ENCODE measurements around the gene CADPS2.

CADPS2 gene

DNA sequence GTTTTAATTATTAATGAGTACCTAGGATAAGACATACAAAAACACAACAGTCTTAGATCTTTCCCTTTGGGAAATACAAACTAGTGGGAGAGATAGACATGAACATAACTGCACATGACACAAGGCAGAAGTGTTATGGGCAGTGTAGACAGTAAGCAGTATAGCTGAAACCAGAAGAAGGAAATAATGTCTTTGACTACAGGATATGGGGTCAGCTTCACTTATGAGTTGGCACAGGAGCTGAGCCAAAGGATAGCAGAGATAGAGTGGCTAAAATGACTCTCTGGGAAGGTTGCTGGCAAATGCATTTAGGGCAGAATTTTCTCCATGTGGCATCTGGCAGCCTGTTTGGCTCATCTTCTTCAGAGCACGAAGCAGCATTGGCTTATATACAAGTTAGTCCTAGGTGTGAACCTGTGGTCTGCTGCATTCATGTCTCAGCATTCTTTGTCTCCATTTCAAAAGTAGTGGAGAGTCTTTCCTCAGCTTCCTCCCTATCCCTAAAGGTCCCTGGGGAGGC lies 521.4 kb downstream of the CADPS2 start:
- ATAC-seq (replicated peaks) (no peak), DNase-seq (no peak)
- no peak overlapping the region for H3K4me3 Mint-ChIP-seq
- H3K36me3 Mint-ChIP-seq (ENCODE audit: insufficient read depth): no peaks in the 10 kb centered on the region
- H3K9me3 Mint-ChIP-seq: peaks cover 7 to 18% of the 10 kb centered on the region in 2 donors
- H3K27me3 Mint-ChIP-seq: no peaks in the 10 kb centered on the region
- no peak overlapping the region for H3K27ac Mint-ChIP-seq
- no peaks in the 10 kb centered on the region for H3K4me1 Mint-ChIP-seq (ENCODE audit: low read depth in 2 of 2)

DNA sequence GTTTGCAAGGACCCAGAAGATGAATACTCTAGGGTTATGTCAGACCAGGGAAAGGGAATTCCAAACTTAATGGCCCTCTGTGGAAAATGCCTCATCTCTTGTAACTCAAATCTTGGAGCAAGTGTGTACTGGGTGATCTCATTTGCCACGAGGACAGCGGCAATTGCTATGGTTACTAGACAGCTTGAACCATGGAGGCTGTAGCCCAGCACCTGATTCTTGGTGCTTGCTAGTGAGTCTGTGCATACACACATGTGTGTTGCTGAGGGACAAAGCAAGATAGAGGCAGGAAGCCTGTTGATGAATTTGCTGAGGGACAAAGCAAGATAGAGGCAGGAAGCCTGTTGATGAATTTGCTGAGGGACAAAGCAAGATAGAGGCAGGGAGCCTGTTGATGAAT lies 523.1 kb downstream of the CADPS2 start:
- DNase-seq (no peak), ATAC-seq (replicated peaks) (no peak)
- peaks cover 0 to 14% of the 10 kb centered on the region in 2 donors for H3K9me3 Mint-ChIP-seq
- H3K4me1 Mint-ChIP-seq (ENCODE audit: low read depth in 2 of 2): no peaks in the 10 kb centered on the region
- H3K36me3 Mint-ChIP-seq (ENCODE audit: insufficient read depth): no peaks in the 10 kb centered on the region
- H3K4me3 Mint-ChIP-seq: no peak overlapping the region
- no peaks in the 10 kb centered on the region for H3K27me3 Mint-ChIP-seq
- H3K27ac Mint-ChIP-seq: no peak overlapping the region

DNA sequence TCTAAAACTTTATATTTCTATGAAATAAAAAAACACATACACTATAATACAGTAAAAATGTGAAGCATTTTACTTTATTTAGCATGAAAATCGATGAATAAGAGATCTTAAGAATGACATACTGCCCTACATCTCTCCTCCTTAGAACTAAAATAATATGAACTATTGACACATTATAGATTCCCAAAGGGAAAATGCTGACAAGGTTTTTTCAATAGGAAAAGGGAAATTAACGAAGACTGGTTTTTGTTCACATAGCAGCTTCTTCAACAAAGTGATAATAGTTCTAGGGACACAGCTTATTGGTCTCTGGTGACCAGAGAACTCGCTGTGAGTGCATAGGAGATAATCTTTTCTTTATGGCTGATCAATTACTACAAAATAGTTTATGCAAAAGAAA lies 523.8 kb downstream of the CADPS2 start:
- Mint-ChIP-seq H3K27me3 (no peaks in the 10 kb centered on the region), H3K27ac (no peak overlapping the region), H3K4me3 (no peak overlapping the region), H3K9me3 (peaks cover 0 to 10% of the 10 kb centered on the region in 2 donors), H3K36me3 (ENCODE audit: insufficient read depth) (no peaks in the 10 kb centered on the region), H3K4me1 (ENCODE audit: low read depth in 2 of 2) (no peaks in the 10 kb centered on the region)
- ATAC-seq (replicated peaks) (no peak), DNase-seq (no peak)

DNA sequence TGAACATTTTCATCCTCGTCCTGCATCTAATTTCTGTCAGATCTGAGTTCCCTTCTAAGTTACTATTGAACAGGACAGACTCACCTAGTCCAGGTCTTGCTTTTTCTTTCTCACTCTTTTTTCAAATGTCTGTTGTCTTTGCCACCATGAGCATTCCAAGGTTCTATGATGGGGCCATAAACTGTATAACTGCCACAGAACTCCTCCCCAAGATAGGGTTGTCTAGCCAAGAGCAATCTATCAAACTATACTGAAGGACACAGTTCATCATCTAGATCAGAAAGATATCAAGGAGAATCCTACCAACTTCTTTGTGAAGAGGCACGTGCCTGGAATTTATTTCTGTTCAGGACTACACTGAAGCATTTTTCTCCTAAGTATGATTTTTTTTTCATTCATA lies 531.6 kb downstream of the CADPS2 start:
- DNase-seq (no peak), ATAC-seq (replicated peaks) (no peak)
- Mint-ChIP-seq H3K27me3 (no peaks in the 10 kb centered on the region), H3K4me1 (ENCODE audit: low read depth in 2 of 2) (no peaks in the 10 kb centered on the region), H3K9me3 (peaks cover 0 to 5% of the 10 kb centered on the region in 2 donors), H3K27ac (no peak overlapping the region), H3K36me3 (ENCODE audit: insufficient read depth) (no peaks in the 10 kb centered on the region), H3K4me3 (no peak overlapping the region)

DNA sequence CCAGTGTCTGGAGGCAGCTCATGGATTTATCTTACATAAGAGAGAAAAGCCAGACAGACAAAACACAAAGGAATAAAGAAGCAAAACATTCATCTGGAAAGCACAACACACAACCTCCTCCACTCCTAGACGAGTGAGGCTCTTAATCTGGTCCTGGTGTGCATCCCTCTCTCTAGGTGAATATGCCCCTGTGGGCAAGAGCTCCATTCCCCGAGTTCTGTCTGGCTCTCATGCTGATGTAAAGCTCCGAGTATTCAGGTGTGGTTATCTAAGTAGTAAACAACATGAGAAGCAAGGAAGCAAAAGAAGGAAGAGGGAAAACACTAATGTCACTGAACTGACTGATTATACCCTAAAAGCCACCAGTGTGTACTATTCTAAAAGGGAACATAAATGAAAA lies 533.8 kb downstream of the CADPS2 start:
- no peaks in the 10 kb centered on the region for H3K4me1 Mint-ChIP-seq (ENCODE audit: low read depth in 2 of 2)
- peaks cover 0 to 3% of the 10 kb centered on the region in 2 donors for H3K9me3 Mint-ChIP-seq
- no peak for DNase-seq
- ATAC-seq (replicated peaks): no peak
- H3K4me3 Mint-ChIP-seq: no peak overlapping the region
- H3K27me3 Mint-ChIP-seq: no peaks in the 10 kb centered on the region
- H3K27ac Mint-ChIP-seq: no peak overlapping the region
- H3K36me3 Mint-ChIP-seq (ENCODE audit: insufficient read depth): no peaks in the 10 kb centered on the region

DNA sequence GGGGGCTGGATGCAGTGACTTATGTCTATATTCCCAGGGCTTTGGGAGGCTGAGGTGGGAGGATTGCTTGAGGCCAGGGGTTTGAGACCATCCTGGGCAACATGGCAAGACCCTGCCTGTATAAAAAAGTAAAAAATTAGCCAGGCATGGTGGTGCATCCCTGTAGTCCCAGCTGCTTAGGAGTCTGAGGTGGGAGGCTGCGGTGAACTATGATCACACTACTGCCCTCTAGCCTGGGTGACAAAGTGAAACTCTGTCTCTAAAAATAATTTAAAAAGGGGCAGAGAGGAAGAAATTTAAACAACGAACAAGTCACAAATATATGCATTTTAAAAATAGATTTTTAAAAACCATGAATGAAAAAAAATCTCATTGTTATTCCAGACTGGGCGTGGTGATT lies 535.6 kb downstream of the CADPS2 start:
- no peak overlapping the region for H3K27ac Mint-ChIP-seq
- no peaks in the 10 kb centered on the region for H3K36me3 Mint-ChIP-seq (ENCODE audit: insufficient read depth)
- no peaks in the 10 kb centered on the region for H3K4me1 Mint-ChIP-seq (ENCODE audit: low read depth in 2 of 2)
- H3K27me3 Mint-ChIP-seq: no peaks in the 10 kb centered on the region
- no peaks in the 10 kb centered on the region for H3K9me3 Mint-ChIP-seq
- ATAC-seq (replicated peaks) (no peak), DNase-seq (no peak)
- H3K4me3 Mint-ChIP-seq: no peak overlapping the region

DNA sequence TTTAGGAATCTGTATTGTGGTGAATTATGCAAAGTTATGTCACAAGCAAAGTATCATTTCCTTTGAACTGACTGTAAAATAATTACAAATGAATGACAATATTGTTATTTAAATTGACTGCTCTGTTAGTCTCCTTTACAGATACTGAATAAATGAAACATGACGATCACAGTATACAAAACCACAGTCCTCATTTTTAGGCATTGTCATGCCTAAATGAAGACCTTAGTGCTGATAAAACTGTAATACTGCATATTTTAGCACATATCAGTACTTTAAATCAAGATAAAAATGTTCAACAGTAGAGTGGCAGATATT lies 542.0 kb downstream of the CADPS2 start:
- no peaks in the 10 kb centered on the region for H3K27me3 Mint-ChIP-seq
- no peak overlapping the region for H3K27ac Mint-ChIP-seq
- no peaks in the 10 kb centered on the region for H3K36me3 Mint-ChIP-seq (ENCODE audit: insufficient read depth)
- no peaks in the 10 kb centered on the region for H3K9me3 Mint-ChIP-seq
- no peak overlapping the region for H3K4me3 Mint-ChIP-seq
- H3K4me1 Mint-ChIP-seq (ENCODE audit: low read depth in 2 of 2): no peaks in the 10 kb centered on the region
- DNase-seq: no peak
- no peak for ATAC-seq (replicated peaks)

DNA sequence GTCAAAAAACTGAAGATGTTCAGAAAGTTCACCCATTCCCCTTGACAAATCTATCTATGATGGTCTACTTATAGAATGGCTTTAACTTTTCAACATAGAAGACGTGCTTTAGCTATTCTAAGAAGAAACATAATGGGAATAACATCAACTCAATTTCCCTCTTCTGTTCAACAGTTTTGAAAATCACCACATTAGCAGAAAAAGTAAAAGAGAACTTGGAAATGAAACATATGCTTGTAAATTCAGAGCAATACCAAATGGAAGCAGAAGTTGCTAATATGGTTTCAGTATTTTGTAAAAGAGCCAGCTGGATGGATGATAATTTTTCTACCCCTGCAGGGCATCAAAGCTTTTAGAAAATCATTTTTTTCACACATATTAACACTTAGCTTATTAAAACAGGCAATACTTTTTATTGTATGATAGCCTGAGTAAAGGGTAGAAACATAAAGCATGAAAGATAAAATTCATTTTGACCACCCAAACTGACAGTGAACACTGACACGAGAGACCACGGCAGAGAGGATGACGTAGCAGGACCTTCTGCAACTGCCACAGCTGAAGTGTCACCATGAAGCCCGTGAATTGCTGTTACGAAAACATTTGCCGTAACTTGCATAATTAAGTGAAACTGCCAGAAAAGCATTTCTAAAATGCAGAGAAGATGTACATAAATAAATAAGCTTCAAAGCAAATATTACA lies 542.5 kb downstream of the CADPS2 start:
- no peak for DNase-seq
- H3K36me3 Mint-ChIP-seq (ENCODE audit: insufficient read depth): no peaks in the 10 kb centered on the region
- no peaks in the 10 kb centered on the region for H3K27me3 Mint-ChIP-seq
- no peaks in the 10 kb centered on the region for H3K4me1 Mint-ChIP-seq (ENCODE audit: low read depth in 2 of 2)
- H3K4me3 Mint-ChIP-seq: no peak overlapping the region
- no peak overlapping the region for H3K27ac Mint-ChIP-seq
- ATAC-seq (replicated peaks): no peak
- H3K9me3 Mint-ChIP-seq: no peaks in the 10 kb centered on the region

DNA sequence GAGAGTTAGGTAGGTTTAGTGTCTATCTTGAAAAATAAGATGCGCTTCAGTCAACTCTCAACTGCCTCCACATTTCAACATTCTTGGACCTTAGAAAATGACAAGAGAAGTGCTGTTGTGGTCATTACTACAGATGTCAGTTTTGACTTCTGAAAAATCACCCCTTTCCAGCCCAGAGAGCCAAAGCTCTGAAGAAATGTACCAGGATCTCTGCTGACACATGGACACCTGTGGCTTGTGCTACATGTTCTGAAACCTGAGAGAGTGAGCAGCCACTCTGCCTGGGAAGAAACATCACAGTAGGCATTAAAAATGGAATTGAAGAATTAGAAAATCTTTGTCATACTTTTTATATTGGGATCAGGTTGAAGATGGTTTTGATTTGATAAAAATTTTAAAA lies 545.8 kb downstream of the CADPS2 start:
- no peak overlapping the region for H3K4me3 Mint-ChIP-seq
- no peaks in the 10 kb centered on the region for H3K4me1 Mint-ChIP-seq (ENCODE audit: low read depth in 2 of 2)
- no peak overlapping the region for H3K27ac Mint-ChIP-seq
- H3K9me3 Mint-ChIP-seq: no peaks in the 10 kb centered on the region
- ATAC-seq (replicated peaks) (no peak), DNase-seq (no peak)
- no peaks in the 10 kb centered on the region for H3K36me3 Mint-ChIP-seq (ENCODE audit: insufficient read depth)
- no peaks in the 10 kb centered on the region for H3K27me3 Mint-ChIP-seq

DNA sequence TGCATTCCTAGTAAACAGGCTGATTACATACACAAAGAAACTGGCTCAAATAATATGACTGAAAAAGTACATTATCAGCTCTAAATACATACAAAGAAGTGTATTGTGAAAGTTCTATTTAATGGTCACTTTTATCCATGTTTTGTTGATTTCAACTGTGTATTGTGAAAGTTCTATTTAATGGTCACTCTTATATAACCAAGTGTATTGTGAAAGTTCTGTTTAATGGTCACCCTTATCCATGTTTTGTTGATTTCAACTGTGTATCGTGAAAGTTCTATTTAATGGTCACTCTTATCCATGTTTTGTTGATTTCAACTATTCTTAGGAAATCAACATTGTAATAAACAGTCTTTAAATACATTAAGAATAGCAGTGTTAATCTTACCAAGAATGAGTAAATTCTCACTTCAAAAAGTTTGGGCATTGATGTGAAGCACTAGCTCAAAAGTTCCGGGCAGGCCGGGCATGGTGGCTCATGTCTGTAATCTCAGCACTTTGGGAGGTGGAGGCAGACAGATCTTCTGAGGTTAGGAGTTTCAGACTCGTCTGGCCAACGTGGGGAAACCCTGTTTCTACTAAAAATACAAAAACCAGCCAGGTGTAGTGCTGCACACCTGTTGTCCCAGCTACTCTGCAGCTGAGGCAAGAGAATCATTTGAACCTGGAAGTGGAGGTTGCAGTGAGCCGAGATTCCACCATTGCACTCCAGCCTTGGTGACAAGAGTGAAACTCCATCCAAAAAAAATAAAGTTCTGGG lies 546.9 kb downstream of the CADPS2 start:
- H3K27ac Mint-ChIP-seq: no peak overlapping the region
- DNase-seq (no peak), ATAC-seq (replicated peaks) (no peak)
- H3K36me3 Mint-ChIP-seq (ENCODE audit: insufficient read depth): no peaks in the 10 kb centered on the region
- H3K4me3 Mint-ChIP-seq: no peak overlapping the region
- H3K27me3 Mint-ChIP-seq: no peaks in the 10 kb centered on the region
- no peaks in the 10 kb centered on the region for H3K9me3 Mint-ChIP-seq
- no peaks in the 10 kb centered on the region for H3K4me1 Mint-ChIP-seq (ENCODE audit: low read depth in 2 of 2)

DNA sequence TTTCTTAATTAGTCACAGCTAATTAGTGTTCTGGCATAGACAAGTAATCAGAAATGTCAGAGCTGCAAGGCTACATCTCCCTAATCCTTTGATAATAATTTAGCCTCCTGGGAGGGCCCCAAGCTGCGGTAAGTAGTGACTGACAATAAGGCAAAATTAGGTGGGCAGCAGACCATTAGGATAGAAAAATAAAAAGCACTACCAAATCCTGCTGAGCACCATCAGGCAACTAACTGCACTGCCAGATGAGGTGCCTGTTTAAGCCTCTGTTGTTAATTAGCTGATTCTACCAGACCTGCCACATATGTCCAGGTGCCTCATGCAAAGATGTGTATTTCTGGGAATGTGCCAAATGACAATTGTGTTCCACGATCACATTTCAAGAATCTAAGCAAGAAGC lies 549.2 kb downstream of the CADPS2 start:
- no peaks in the 10 kb centered on the region for H3K36me3 Mint-ChIP-seq (ENCODE audit: insufficient read depth)

DNA sequence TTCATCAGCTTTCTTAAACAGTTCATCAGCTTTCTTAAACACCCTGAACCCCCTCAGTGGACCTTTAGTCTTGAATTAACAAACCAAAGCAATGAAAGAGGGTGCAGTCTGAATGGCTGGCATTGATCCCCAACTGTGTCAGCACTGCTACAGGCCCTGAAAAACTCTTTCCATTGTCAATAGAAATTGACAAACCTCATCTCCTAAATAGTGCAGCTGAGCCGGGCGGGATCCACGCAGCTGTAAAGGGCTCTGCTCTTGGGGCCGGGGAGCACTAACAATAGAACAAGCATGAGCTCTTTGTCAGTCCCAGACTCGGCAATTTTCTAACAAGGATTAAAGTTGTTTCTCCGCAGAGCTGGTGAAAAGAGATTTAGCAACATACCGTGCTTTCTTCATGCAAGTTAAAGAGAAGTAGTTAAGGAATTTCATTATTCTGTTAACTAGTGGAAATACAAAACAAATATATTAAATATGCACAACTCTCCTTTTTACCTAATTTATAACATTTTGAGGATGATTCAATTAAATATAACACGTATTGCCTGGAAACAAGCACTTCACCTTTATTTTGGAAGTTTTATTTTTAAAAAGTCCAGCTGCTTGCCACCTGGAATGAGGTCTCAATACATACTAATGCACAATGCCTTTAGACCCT lies 557.0 kb downstream of the CADPS2 start:
- ATAC-seq (replicated peaks): no peak
- peaks cover 0 to 3% of the 10 kb centered on the region in 2 donors for H3K9me3 Mint-ChIP-seq
- no peak for DNase-seq
- H3K27ac Mint-ChIP-seq: no peak overlapping the region
- no peaks in the 10 kb centered on the region for H3K27me3 Mint-ChIP-seq
- H3K4me1 Mint-ChIP-seq (ENCODE audit: low read depth in 2 of 2): no peaks in the 10 kb centered on the region
- no peak overlapping the region for H3K4me3 Mint-ChIP-seq
- H3K36me3 Mint-ChIP-seq (ENCODE audit: insufficient read depth): no peaks in the 10 kb centered on the region

More for the DNA sequence above, 549.2 kb downstream of the CADPS2 start:
- DNase-seq (no peak), ATAC-seq (replicated peaks) (no peak)
- Mint-ChIP-seq H3K4me3 (no peak overlapping the region), H3K27me3 (no peaks in the 10 kb centered on the region), H3K9me3 (no peaks in the 10 kb centered on the region), H3K27ac (no peak overlapping the region), H3K4me1 (ENCODE audit: low read depth in 2 of 2) (no peaks in the 10 kb centered on the region)

DNA sequence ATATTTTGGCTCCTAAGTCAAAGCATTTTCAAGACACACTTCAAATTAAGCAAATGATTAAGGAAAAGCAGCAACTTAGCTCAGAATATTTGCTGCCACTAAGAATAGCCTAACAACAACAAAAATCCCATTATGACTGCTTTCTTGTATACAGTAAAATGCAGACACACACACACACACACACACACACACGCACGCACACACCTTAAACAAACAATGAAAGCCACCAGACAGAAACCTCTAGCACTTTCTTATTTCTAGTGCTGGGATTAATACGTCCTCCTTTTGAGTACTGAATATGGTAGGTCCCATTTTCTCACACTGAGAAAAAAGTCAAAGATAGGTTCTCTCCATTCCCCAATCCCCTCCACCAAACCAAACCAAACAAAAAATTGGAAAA lies 558.3 kb downstream of the CADPS2 start:
- Mint-ChIP-seq H3K27me3 (no peaks in the 10 kb centered on the region), H3K4me3 (no peak overlapping the region), H3K9me3 (peaks cover 0 to 3% of the 10 kb centered on the region in 2 donors), H3K4me1 (ENCODE audit: low read depth in 2 of 2) (no peaks in the 10 kb centered on the region), H3K36me3 (ENCODE audit: insufficient read depth) (no peaks in the 10 kb centered on the region), H3K27ac (no peak overlapping the region)
- ATAC-seq (replicated peaks): no peak
- DNase-seq: no peak
